Activated CD4-positive, alpha-beta memory T cell treated with anti-CD3 and anti-CD28 coated beads, Interleukin-2, amount 10 ng/mL, durations not matched to agents 7 days and 5 days (primary cell): ENCODE results near the gene USP9X. TPM values are rescaled to one million over a fixed set of nuclear protein-coding genes. Genes with fewer than 3 reads are reported as not detected.
"Not testable (repeated sequence)": the region's sequence is repeated elsewhere in the genome, so short reads cannot be mapped to it uniquely, and the experiment has no call there.

Source experiments
- CTCF ChIA-PET: fragments of 350-600 bp; sonication (Branson Sonifier 250); formaldehyde crosslinking; loops from one replicate; lab custom pipeline; 2021; ENCODE audit warnings: antibody characterized with exemption, inconsistent platforms; lab: Charles Lee
- POLR2A ChIA-PET: fragments of 350-600 bp; sonication (Branson Sonifier 250); formaldehyde crosslinking; loops from one replicate; lab custom pipeline; 2021; ENCODE audit warnings: antibody characterized with exemption; lab: Charles Lee
- DNase-seq: peaks from one replicate; pipeline ENCODE4 v3.0.0-alpha.2; 2020
- H3K27ac Mint-ChIP-seq: one replicate; pipeline ENCODE4 v1.8.0; 2021; ENCODE audit warnings: mild to moderate bottlenecking, mixed read lengths
- H3K27me3 Mint-ChIP-seq: one replicate; pipeline ENCODE4 v1.8.0; 2021; ENCODE audit warnings: mixed read lengths
- H3K36me3 Mint-ChIP-seq: one replicate; pipeline ENCODE4 v1.8.0; 2021; ENCODE audit warnings: low read depth, mixed read lengths
- H3K4me1 Mint-ChIP-seq: one replicate; pipeline ENCODE4 v1.8.0; 2021; ENCODE audit warnings: mixed read lengths
- H3K4me3 Mint-ChIP-seq: one replicate; pipeline ENCODE4 v1.8.0; 2021; ENCODE audit warnings: mild to moderate bottlenecking, mixed read lengths
- H3K9me3 Mint-ChIP-seq: one replicate; pipeline ENCODE4 v1.8.0; 2021; ENCODE audit warnings: mixed read lengths
- total RNA-seq, 2 experiments: library from RNA; stranded (reverse); gene quantifications; one replicate each; pipeline ENCODE4 v1.2.3, GENCODE V29; 2021

The USP9X gene
- total RNA-seq, 2 experiments from 2014 or later = 43.9 to 45.9 TPM

DNA sequence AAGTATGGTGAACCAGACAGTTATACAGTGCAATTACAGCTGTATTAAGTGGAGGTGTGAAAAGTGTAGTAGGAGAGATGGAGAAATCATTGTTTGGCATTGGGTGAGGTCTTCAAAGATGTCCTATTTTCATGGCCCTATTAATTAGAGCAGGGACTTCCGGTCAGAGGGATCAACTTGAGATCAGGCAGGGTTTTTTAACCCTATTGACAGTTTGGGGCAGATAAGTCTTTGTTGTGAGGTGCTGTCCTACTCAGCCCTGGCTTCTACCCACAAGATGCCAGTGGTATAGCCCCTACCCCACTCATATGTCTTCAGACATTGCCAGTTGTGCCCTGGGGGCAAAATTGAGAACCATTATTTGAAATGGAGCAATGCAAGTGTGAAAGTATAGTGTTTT, 9.9 kb downstream of the USP9X start:
- CTCF ChIA-PET = interaction anchor here (0.6 kb wide), 1 partner anchor 1064 kb away, joined by 4 read pairs; no protein-coding TSS in a partner anchor

DNA sequence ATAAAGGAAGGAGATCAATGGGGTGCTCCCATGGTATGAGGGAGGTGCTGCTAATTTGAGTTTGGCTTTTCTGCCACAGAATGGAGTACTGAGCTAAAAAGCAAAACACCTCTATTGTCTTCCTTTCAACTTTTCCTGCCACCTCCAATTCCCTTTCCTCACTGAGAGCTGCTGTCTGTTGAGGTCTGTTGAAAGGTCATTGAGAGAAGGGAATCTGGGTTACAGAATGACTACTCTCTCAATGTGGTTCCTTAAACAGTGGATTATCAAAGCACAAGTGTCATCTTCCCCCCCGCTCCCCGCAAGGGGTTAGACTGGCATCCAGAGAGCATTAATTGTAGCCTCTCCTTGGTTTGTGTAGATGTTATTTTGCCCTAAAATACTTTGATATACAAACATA, 10.7 kb downstream of the USP9X start:
- Mint-ChIP-seq H3K4me3 (no peak overlapping the region), H3K36me3 (peaks cover 11% of the 10 kb centered on the region), H3K9me3 (no peaks in the 10 kb centered on the region), H3K27ac (no peak overlapping the region), H3K27me3 (no peaks in the 10 kb centered on the region), H3K4me1 (peaks cover 39% of the 10 kb centered on the region)
- no peak for DNase-seq
- ChIA-PET POLR2A (interaction anchor here (0.8 to 3.5 kb wide), 4 partner anchors 7 to 19 kb away, joined by 3 to 20 read pairs (median 4); partner anchors contain the start of gene USP9X), CTCF (interaction anchor here (1.2 to 1.4 kb wide), 2 partner anchors 19 to 522 kb away, joined by 3 to 6 read pairs; no protein-coding TSS in a partner anchor)

More for the DNA sequence above, 9.9 kb downstream of the USP9X start:
- H3K36me3 Mint-ChIP-seq = peaks cover 11% of the 10 kb centered on the region
- H3K9me3 Mint-ChIP-seq = no peaks in the 10 kb centered on the region
- peaks cover 45% of the 10 kb centered on the region for H3K4me1 Mint-ChIP-seq
- no peaks in the 10 kb centered on the region for H3K27me3 Mint-ChIP-seq
- DNase-seq = no peak
- H3K27ac Mint-ChIP-seq = no peak overlapping the region
- H3K4me3 Mint-ChIP-seq = no peak overlapping the region
- POLR2A ChIA-PET = no interaction called here

DNA sequence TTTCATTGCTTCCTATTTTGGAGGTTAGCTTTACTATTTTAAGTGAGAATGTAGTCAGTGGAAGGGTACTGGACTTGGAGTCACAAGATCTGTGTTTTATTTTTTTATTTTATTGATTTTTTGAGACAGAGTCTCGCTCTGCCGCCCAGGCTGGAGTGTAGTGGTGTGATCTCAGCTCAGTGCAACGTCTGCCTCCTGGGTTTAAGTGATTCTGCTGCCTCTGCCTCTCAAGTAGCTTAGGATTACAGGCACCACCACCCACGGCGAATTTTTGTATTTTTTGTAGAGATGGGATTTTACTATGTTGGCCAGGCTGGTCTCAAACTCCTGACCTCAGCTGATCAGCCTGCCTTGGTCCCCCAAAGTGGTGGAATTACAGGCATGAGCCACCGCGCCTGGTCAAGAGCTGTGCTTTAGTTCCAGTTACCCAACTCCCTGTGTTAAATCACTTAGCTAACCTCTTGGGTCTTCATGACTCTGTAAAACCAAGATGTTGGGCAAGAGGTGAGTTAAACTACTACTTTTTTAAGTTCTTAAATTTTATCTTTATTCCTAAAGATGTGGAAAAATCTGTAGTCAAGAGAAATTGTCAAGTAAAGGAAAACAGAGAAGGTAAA, 11.2 kb downstream of the USP9X start:
- Mint-ChIP-seq H3K36me3 (peaks cover 11% of the 10 kb centered on the region), H3K27me3 (no peaks in the 10 kb centered on the region), H3K27ac (no peak overlapping the region), H3K4me3 (no peak overlapping the region), H3K4me1 (peaks cover 37% of the 10 kb centered on the region), H3K9me3 (no peaks in the 10 kb centered on the region)
- no peak for DNase-seq
- POLR2A ChIA-PET = interaction anchor here (0.8 to 3.5 kb wide), 4 partner anchors 8 to 19 kb away, joined by 3 to 20 read pairs (median 4); partner anchors contain the start of gene USP9X
- CTCF ChIA-PET = interaction anchor here (1.2 to 1.5 kb wide), 3 partner anchors 19 to 522 kb away, joined by 3 to 6 read pairs (median 3); no protein-coding TSS in a partner anchor

DNA sequence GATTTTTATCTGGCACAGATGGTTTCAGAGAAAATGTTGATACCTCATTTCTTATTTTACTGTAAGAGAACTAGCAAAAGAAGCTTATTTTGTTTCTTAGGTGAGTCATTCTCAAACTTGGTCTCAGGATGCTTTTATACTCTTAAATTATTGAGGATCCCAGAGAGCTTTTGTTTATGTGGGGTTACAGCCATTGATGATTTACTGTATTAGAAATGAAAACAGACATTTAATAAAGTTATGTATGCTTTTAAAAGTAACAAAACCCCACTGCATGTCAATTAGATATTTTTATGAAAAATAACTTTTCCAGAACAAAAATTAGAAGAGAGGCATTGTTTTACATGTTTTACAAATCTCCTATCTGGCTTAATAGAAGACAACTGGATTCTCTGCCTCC, 12.1 kb downstream of the USP9X start:
- H3K27ac Mint-ChIP-seq = no peak overlapping the region
- H3K36me3 Mint-ChIP-seq = peaks cover 11% of the 10 kb centered on the region
- no peak for DNase-seq
- POLR2A ChIA-PET = interaction anchor here (2.3 to 3.5 kb wide), 2 partner anchors 9 to 12 kb away, joined by 6 to 20 read pairs; partner anchors contain the start of gene USP9X
- H3K4me3 Mint-ChIP-seq = no peak overlapping the region
- no peaks in the 10 kb centered on the region for H3K27me3 Mint-ChIP-seq
- CTCF ChIA-PET = interaction anchor here (1.5 kb wide), 1 partner anchor 83 kb away, joined by 3 read pairs; no protein-coding TSS in a partner anchor
- no peaks in the 10 kb centered on the region for H3K9me3 Mint-ChIP-seq
- peaks cover 33% of the 10 kb centered on the region for H3K4me1 Mint-ChIP-seq

DNA sequence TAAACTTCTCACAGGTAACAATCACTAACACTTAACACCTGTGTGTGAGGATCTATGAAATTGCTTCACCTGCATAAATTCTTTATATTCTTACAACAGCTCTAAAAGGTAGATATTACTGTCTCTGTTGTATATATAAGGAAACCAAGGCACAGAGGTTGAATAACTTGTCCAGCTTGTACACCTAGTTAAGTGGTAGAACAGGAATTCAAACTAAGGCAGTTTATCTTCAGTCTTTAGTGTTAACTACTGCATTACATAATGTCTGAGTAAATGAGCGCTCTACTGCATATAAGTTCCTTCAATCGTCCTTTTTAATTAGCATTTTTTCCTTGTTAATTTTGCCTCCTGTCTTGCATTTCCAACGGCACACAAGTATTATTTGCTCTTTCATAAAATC, 15.0 kb downstream of the USP9X start:
- Mint-ChIP-seq H3K4me1 (peaks cover 26% of the 10 kb centered on the region), H3K27me3 (no peaks in the 10 kb centered on the region), H3K36me3 (peaks cover 6% of the 10 kb centered on the region), H3K4me3 (no peak overlapping the region), H3K27ac (no peak overlapping the region), H3K9me3 (no peaks in the 10 kb centered on the region)
- DNase-seq = no peak
- ChIA-PET CTCF (no interaction called here), POLR2A (interaction anchor here (1.5 kb wide), 1 partner anchor 13 kb away, joined by 5 read pairs; no protein-coding TSS in a partner anchor)

DNA sequence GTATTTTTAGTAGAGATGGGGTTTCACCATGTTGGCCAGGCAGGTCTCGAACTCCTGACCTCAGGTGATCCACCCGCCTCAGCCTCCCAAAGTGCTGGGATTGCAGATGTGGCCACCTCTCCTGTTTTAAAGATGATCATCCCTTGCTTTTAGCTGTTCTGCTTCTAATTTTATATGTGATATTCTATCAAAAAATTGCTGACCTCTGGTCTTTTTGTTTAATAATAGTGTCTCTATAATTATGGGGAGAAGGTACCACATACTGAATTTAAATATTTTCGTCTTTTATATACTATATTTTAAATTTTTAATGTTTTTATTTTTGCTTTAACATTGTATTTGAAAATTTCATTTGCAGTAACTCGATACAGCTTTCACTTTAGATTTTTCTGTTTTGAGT, 15.6 kb downstream of the USP9X start:
- Mint-ChIP-seq H3K4me3 (no peak overlapping the region), H3K36me3 (peaks cover 8% of the 10 kb centered on the region), H3K27ac (no peak overlapping the region), H3K9me3 (no peaks in the 10 kb centered on the region), H3K27me3 (no peaks in the 10 kb centered on the region), H3K4me1 (peaks cover 20% of the 10 kb centered on the region)
- POLR2A ChIA-PET = no interaction called here
- CTCF ChIA-PET = no interaction called here
- no peak for DNase-seq

DNA sequence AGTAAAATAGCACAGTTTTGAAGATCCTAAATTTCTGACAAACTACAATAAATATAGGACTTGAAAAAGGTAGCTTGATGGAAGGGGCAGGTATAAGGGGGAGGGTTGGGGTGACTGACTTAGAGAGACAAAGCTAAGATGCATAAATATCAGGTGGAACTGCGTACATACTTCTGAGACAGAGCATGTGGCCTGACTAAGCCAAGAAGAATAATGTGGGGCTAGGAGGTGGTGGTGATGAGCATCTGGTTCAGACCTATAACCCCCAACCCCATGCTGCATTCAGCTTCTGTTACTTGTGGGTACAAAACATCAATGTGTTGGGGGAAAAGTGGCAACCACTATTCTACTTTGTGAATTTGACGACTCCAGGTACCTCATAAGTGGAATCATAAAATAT, 19.8 kb downstream of the USP9X start:
- no peak for DNase-seq
- H3K9me3 Mint-ChIP-seq = no peaks in the 10 kb centered on the region
- peaks cover 27% of the 10 kb centered on the region for H3K4me1 Mint-ChIP-seq
- no peaks in the 10 kb centered on the region for H3K27me3 Mint-ChIP-seq
- H3K4me3 Mint-ChIP-seq = no peak overlapping the region
- POLR2A ChIA-PET = interaction anchor here (1.0 to 1.4 kb wide), 2 partner anchors 9 to 20 kb away, joined by 3 to 8 read pairs; partner anchors contain the start of gene USP9X
- peaks cover 8% of the 10 kb centered on the region for H3K36me3 Mint-ChIP-seq
- no peak overlapping the region for H3K27ac Mint-ChIP-seq
- CTCF ChIA-PET = interaction anchor here (1.3 kb wide), 1 partner anchor 33 kb away, joined by 3 read pairs; no protein-coding TSS in a partner anchor

DNA sequence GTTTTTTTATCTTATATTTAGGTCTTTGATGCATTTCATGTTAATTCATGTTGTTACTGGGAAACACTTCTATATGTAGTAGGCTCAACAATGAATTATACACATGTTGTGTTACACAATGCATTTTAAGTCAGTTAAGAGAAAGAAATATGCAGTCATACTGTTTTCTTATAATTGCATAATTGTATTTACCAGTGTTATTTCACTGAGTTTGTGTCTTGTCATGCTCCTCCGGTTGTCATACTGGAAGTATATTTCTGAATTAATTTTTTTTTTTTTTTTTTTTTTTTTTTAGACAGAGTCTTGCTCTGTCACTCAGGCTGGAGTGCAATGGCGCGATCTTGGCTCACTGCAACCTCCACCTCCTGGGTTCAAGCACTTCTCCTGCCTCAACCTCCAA, 21.0 kb downstream of the USP9X start:
- H3K4me1 Mint-ChIP-seq = peaks cover 34% of the 10 kb centered on the region
- H3K9me3 Mint-ChIP-seq, CTCF ChIA-PET, H3K36me3 Mint-ChIP-seq, H3K27ac Mint-ChIP-seq, POLR2A ChIA-PET, H3K4me3 Mint-ChIP-seq, DNase-seq, H3K27me3 Mint-ChIP-seq: not testable (repeated sequence)

DNA sequence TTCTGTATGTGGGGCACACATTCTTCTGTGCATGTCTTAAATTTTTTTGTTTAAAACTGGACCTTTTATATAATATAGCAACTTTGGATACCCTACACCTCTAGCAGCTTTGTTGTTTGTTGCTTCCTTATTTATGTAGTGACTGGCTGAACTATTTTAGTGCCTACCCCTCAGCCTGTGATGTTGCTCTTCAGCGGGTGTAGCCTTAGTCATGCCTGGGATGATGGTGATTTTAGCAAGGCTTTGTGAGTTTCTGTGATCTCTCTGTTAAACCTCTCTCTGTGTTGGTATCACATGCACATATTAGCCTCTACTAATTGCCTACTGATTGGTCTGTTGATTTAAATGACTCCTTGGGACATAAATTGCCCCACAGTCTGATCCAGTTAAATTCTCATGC, 22.8 kb downstream of the USP9X start:
- Mint-ChIP-seq H3K27me3 (no peaks in the 10 kb centered on the region), H3K9me3 (no peaks in the 10 kb centered on the region), H3K4me3 (no peak overlapping the region), H3K4me1 (peaks cover 38% of the 10 kb centered on the region), H3K27ac (no peak overlapping the region), H3K36me3 (peaks cover 8% of the 10 kb centered on the region)
- ChIA-PET CTCF (no interaction called here), POLR2A (no interaction called here)
- no peak for DNase-seq

DNA sequence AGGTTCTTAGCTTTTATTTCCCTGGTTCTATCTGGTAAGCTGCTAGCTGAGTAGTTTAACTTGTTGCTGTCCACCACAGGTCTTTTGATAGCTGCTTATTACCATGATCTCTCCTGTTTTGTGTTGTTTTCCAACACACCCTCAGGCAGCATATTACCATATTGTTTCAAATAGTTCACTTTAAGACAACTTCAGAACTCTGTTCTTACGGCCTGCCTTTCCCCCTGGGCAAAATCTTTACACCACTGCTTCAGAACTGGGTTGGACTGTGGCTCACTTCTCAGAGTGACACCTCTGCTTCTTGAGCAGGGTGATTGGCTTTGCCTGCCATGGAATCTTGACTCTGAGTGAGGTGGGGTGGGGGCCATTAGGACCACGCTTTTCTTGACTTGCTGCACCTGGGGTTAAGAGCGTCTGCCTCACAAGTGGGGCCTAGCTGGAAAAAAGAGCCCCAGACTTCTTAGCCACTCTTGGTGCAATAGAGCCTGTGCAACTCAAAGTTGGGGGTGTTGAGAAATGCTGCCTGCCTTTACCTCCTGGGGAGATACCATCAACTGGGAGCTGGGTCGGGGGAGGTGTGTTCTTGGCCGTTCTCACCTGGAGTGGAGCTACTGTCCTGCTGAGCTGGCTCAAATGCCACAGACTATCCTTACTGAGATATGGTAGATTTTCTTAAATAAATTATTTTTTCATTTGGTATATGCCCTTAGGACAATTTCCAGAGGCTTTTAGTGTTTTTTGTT, 23.4 kb downstream of the USP9X start:
- ChIA-PET POLR2A (interaction anchor here (1.3 kb wide), 1 partner anchor 23 kb away, joined by 8 read pairs; the partner anchor contains the start of gene USP9X), CTCF (no interaction called here)
- no peak overlapping the region for H3K27ac Mint-ChIP-seq
- H3K4me1 Mint-ChIP-seq = peaks cover 38% of the 10 kb centered on the region
- H3K36me3 Mint-ChIP-seq = peaks cover 8% of the 10 kb centered on the region
- no peak for DNase-seq
- no peaks in the 10 kb centered on the region for H3K9me3 Mint-ChIP-seq
- no peaks in the 10 kb centered on the region for H3K27me3 Mint-ChIP-seq
- no peak overlapping the region for H3K4me3 Mint-ChIP-seq

DNA sequence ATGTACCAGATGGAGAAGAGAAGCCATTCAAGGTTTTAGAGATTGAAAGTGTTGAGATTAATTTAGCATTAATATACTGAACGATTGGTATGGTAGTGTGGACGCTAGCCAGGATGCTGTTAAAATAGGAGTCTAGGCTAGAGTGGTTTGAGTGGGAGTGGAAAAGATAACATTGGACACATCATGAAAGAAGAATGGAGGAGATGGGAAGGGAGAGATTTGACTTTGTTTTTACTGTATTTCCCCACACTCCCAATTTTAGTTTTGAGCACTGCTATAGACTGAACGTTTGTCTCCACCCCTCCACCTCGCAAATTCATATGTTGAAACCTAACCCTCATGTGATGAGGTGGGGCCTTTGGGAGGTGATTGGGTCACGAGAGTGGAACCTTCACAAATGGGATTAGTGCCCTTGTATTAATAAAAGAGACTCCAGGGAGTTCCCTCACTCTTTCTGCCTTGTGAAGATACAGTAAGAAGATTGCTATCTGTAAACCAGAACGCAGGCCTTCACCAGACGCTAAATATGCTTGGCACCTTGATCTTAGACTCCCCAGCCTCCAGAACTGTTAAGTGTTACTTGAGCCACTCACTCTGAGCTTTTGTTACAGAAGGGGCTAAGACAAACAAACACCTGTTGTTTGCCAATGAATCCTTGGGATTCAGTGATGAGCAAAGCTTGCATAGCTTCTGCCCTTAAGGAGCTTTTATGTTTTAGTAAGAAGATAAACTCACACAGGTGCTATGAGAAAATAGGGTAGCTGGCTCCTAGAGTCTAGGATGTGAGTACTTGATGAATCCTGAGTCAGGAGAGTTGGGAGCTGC, 25.8 kb downstream of the USP9X start:
- Mint-ChIP-seq H3K27ac (no peak overlapping the region), H3K4me1 (peaks cover 53% of the 10 kb centered on the region), H3K9me3 (no peaks in the 10 kb centered on the region), H3K4me3 (no peak overlapping the region), H3K27me3 (no peaks in the 10 kb centered on the region), H3K36me3 (peaks cover 6% of the 10 kb centered on the region)
- DNase-seq = no peak
- ChIA-PET CTCF (interaction anchor here (0.6 to 1.2 kb wide), 3 partner anchors 131 to 317 kb away, joined by 3 to 4 read pairs (median 4); no protein-coding TSS in a partner anchor), POLR2A (interaction anchor here (1.4 kb wide), 1 partner anchor 26 kb away, joined by 8 read pairs; the partner anchor contains the start of gene USP9X)

DNA sequence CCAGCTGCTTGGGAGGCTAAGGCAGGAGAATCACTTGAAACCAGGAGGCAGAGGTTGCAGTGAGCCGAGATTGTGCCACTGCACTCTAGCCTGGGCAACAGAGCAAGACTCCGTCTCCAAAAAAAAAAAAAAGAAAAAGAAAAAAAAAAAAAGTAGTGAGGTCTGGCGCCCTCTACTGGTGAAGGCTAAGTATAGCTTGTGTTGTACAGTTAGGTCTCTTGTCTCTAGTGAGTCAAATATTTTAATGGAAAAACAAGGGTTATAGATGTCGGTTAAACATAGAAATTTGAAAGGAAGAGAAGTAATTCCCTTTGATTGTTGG, 29.8 kb downstream of the USP9X start:
- H3K27ac Mint-ChIP-seq = not testable (repeated sequence)
- POLR2A ChIA-PET = interaction anchor here (1.1 to 3.7 kb wide), 2 partner anchors 19 to 30 kb away, joined by 3 to 43 read pairs; partner anchors contain the start of gene USP9X
- CTCF ChIA-PET = interaction anchor here (0.6 to 4.6 kb wide), 22 partner anchors 11 to 571 kb away, joined by 3 to 37 read pairs (median 4); partner anchors contain the start of genes ATP6AP2, CXorf38 and USP9X

More for the DNA sequence above, 29.8 kb downstream of the USP9X start:
- not testable (repeated sequence) for H3K27me3 Mint-ChIP-seq, H3K9me3 Mint-ChIP-seq, H3K36me3 Mint-ChIP-seq, H3K4me3 Mint-ChIP-seq
- DNase-seq = peak; percentile 22
- peaks cover 66% of the 10 kb centered on the region for H3K4me1 Mint-ChIP-seq
